GM18498 (cell line): Measurements from ENCODE around the gene LCA5L.

ENCODE experiments used
- ATAC-seq: cut with Tn5 transposase; IDR thresholded peaks from one replicate; pipeline ENCODE4 v1.9.1; 2021; ENCODE audit warnings: mild to moderate bottlenecking, moderate library complexity; ENCODE audit not compliant: unreplicated experiment

The LCA5L gene

DNA sequence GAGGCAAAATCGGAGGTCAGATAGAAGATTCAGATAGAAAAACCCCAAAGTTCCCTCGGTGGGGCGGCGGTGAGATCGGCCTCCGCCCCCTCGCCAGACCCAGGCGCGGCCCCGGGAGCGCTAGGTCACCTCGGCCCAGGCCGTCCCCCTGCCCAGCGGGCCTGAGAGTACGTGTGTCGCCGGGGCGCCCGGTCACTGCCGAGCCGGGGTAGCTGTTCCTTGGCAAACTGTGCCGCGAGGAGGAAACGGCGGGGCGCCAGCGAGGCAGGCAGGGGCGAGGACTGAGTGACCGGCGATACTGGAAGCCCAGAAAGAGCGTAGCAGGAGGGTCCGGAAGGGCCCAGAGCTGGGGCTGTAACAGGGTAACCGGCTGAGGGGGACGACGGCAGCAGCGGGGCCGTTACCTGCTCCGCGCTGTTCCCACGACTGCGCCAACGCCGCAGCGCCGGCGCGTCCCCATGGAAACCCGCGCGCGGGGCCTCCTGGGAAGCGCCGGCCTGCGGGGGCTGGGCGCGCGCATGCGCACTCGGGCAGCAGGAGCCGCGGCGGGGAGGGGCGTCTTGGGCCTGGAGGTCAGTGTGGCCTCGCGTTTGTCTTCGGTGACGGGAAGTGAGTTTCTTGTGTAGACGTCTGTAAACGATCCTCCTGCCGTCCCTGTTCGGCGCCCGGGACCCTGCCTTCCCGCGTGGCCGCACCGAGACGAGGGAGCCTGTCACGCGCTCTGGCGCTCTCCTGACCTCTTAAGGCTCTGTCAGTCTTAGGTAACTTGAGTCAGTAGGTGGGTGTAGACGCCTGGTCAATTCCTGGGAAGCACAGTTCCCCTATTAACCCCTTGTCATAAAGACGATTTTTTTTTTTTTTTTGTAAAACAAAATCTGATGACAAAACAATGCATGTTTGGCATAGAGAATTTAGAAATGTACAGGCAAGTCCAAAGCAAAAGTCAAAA, at the start of gene LCA5L:
TSS of gene LCA5L (minus strand) at position 458 of the 949 bp plus-strand sequence. CDS start 17,285 bp downstream, outside the sequence.
- ATAC-seq: peak; percentile 91

DNA sequence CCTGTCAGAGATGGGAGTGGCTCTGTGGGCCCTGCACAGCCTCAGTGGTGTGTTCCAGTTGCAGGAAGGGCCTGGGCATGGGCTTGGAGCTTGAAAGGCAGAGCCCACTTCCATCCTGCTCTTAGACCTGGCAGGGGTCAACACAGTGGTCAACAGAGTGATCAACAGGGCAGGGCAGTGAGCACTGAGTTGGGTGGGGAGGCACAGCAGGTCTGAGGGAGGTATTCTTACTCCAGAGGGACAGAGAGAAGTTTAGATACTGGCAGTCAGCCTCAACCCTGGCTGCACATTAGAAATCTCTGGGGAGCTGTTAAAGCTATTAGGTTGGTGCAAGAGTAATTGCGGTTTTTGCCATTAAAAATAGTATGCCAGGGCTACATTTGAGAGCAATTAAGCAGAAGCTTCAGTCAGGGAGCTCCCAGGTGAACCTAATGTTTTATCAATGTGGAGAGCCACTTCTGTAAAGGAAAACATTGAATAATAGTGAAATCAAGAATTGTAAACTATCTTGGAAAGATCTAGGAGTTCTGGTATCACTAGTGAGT, 43.9 kb upstream of the LCA5L start:
- no peak for ATAC-seq

- ATAC-seq: no peak
These were observed 39.2 kb upstream of the LCA5L start for GRCh38 chr21:39484711-39485276.

GRCh38 chr21:39483917-39484316, 38.3 kb upstream of the LCA5L start:
- no peak for ATAC-seq

DNA sequence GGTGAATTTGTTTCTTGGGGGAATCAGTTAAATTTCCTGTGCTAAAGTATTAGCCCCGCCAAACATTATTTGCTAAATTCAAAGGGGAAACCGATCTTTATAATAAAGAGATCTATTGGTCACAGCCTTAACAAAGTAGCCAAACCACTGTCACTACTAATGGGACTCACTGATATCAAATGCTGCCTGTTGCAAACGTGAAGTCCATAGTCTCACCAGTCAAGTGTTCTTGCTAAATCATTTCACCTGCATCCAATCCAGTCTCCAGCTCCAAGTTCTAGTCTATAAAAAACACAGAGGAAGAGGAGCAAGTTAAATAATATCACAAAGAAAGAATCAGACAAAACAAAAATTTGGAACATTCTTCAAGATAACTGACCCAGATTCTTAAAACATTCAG, 36.3 kb upstream of the LCA5L start:
- ATAC-seq: no peak

DNA sequence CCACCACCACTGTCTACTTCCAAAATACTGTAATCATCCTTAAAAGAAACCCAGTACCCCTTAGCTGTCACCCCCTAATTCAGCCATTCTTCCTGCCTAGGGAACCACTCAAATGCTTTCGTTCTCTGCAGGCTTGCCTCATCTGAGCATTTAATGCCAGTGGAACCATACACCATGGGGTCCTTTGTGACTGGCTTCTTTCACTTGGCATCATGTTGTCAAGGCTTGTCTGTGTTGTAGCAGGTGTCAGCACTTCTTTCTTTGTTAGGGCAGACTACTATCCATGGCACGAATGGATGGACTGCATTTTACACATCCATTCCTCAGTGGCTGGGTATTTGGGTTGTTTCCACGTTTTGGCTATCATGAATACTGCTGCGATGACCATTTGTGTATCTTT, 34.7 kb upstream of the LCA5L start:
- ATAC-seq: no peak

- no peak for ATAC-seq
These were observed 34.2 kb upstream of the LCA5L start for GRCh38 chr21:39479814-39480182.

GRCh38 chr21:39479164-39479813, 33.7 kb upstream of the LCA5L start:
- ATAC-seq: no peak

- no peak for ATAC-seq
These were observed 29.0 kb upstream of the LCA5L start for GRCh38 chr21:39474611-39475010.

GRCh38 chr21:39472786-39473185, 27.2 kb upstream of the LCA5L start:
- ATAC-seq: no peak

DNA sequence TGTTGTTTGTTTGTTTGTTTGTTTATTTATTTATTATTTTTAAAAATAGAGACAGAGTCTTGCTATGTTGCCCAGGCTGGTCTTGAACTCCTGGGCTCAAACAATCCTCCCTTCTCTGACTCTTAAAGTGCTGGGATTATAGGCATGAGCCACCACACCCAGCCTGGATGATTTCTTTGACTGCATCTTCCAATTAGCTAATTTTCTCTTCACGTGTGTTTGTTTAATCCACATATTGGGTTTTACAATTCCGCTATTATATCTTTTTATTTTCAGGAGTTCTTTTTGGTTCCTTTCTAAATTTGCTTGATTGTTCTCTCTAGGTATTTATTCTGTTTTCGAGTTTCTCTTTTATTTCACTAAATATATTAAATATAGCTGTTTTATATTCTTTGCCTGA, 26.0 kb upstream of the LCA5L start:
- no peak for ATAC-seq

DNA sequence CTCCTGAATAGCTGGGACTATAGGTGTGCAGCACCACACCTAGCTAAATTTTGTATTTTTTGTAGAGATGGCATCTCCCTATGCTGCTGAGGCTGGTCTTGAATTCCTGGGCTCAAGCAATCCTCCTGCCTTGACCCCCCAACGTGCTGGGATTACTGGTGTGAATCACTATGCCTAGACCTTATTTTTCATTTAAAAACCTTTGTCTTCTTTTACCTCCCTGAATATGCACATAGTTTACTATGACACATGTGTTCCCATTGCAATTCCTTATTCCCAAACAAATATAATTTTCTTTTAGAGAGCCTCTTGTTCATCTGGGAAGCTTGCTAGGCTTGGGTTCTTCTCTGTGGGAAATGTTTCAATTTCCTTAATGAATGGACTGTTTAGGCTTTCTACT, 23.0 kb upstream of the LCA5L start:
- ATAC-seq: no peak

- ATAC-seq: no peak
These were observed 22.2 kb upstream of the LCA5L start for GRCh38 chr21:39467746-39468145.

DNA sequence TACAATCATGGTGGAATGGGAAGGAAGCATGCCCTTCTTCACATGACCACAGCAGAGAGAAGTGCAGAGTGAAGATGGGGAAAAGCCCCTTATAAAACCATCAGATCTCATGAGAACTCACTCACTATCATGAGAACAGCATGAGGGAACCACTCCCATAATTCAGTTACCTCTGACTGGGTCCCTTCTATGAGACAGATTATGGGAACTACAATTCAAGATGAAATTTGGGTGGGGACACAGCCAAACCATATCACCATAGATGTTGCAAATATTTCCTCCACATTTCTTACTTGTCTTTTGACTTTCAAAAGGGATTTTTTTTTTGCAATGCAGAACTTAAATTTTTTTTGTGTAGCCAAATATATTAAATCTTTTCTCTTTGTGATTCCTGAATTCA, 21.0 kb upstream of the LCA5L start:
- no peak for ATAC-seq

GRCh38 chr21:39463308-39463707, 17.7 kb upstream of the LCA5L start:
- no peak for ATAC-seq

GRCh38 chr21:39461419-39461818, 15.8 kb upstream of the LCA5L start:
- no peak for ATAC-seq

DNA sequence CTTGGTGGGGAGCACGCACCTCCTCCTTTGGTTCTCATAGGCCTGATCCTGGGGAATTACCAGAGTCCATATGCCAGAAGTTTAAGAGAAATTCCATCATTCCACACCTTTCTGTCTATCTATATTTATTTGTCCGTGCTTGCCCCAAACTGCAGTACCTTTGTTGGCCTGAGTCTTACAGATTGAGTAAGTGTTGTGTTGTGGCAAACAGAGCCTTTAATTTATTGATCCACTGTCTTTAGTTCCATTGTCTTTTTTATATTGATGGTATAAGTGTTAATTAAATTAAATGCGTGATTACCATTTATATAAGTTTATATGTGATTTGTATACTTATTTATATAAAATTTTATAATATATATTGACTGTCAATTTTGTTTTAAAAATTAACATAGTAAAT, 11.1 kb upstream of the LCA5L start:
- ATAC-seq: no peak

DNA sequence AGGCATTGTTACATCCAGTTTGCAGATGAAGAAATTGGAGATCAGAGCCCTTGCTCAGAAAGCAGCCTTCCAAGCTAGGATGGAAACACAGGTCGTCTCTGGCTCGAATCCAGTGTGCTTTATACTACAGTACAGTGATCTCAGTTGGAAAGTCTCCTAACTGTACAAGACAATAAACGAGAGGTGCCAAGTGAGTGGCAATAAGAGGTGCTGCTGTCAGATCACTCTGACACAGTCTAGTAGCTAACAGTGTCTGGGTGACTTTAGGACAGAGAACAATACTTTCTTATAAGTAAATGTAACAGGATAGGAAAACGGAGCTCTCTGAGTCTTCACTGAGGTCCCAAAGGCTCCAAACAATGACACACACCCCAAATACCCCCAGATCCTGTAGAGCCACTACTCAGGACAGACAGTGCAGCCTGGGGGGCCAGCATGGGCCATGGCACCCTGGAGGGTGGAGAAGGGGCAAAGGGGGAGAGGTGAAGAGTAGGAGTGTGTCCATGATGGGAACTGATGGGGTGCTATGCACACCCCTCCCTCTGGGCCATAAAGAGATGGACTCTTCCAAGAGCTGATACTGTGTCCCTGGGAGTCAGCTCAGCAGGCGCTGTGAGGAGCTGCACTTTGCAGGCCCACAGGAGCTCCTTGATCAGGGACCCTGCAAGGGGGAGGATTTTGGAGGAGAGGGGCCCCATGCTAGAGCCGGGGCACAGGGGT, 9.5 kb upstream of the LCA5L start:
- ATAC-seq: no peak

DNA sequence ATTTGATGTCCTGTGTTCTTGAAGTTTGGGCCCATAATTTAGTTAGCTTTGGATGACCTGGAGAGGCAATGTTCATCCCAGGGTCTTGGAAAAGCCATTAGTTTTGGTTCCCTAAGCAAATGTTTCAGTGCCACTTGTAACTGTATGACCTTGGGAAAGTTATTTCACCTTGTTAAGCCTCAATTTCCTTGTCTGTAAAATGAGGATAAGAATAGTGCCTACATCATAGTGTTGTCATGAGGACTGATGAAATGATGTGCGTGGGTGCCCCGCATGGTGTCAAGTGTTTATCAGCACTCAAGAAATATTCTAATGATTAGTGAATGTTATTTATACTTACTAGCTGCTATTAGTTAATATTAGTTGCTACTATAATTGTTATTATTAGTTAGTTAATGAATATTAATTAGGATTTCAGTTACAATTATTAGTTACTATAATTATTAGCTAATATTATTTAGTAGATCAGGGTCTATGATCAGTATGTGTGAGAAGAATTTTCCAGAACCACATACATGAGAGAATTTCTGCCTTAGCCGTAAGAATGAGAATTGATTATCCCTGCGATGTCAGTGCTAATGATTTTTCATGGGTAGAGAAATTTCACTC, 8.1 kb upstream of the LCA5L start:
- ATAC-seq: no peak

DNA sequence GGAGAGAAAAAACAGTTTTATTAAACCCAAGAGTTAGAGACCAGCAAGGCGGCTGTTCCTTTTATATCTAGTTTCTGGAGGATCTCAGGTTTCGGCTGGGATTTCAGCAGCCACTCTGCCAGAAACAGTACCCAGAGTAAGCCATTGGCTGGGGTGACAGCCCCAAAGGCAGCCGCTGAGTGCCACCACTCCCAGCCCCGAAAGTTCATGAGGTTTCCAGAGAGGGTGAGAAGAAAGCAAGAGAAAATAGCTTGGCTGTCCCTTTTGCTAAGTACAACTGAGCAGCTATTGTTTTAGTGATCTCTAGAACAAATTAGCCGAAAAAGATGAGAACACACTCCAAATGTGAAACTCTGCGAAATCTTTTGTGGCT, 7.4 kb upstream of the LCA5L start:
- ATAC-seq: no peak
